ENCODE results near the gene NAV2.

DNA sequence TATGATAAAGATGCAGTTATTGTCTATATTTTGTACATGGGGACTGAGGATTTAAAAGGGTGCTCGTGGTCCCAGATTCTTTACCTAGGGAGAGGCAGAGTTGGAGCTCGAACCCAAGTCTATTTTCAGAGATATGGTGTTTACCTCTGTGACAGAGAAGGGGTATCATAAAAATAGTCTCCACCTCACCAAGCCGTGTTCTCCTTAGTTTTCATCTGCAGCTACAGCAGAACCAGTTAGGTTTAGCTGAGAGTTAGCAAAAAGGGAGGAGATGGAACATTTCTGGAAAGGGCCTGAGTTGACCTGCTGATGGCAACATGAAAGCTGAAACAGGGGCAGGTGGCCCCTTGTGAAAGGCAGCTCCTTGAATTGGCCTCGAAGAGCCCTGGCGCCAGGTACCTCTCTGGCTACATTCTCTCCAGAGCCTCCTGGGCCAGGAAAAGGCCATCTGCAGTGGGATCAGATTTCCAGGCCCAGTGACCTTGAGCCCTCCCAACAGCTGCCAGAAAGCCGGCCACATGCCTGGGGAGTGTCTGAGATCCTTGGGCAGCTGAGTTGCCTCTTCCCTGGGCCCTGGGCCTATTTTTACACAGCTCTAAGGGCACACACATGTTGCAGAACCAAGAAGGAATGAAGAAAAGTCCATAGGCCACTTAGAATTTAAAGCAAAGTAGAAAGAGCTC, 136.6 kb downstream of the NAV2 start:
- TF ChIP-seq, protein P1, sequence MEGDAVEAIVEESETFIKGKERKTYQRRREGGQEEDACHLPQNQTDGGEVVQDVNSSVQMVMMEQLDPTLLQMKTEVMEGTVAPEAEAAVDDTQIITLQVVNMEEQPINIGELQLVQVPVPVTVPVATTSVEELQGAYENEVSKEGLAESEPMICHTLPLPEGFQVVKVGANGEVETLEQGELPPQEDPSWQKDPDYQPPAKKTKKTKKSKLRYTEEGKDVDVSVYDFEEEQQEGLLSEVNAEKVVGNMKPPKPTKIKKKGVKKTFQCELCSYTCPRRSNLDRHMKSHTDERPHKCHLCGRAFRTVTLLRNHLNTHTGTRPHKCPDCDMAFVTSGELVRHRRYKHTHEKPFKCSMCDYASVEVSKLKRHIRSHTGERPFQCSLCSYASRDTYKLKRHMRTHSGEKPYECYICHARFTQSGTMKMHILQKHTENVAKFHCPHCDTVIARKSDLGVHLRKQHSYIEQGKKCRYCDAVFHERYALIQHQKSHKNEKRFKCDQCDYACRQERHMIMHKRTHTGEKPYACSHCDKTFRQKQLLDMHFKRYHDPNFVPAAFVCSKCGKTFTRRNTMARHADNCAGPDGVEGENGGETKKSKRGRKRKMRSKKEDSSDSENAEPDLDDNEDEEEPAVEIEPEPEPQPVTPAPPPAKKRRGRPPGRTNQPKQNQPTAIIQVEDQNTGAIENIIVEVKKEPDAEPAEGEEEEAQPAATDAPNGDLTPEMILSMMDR (IDR thresholded peaks at IDR 0.05; ENCODE audit: low read depth, low read length): no peak
- no peak for TF ChIP-seq POLR2A (IDR thresholded peaks at IDR 0.05; ENCODE audit: extremely low read depth, insufficient read length)
- TF ChIP-seq MYC (IDR thresholded peaks at IDR 0.05; ENCODE audit: low read depth, low read length): no peak

All from NB4 (cell line).